Fibroblast of skin of left quadriceps (primary cell): ENCODE measurements around the gene CYP2E1.
"Not testable (repeated sequence)": the region's sequence is repeated elsewhere in the genome, so short reads cannot be mapped to it uniquely, and the experiment has no call there.

Source experiments
- DNase-seq, 2 experiments: peaks; one replicate each; pipeline ENCODE4 v3.0.0-alpha.2; 2013; ENCODE audit warnings: low read depth in 2 of 2

The CYP2E1 gene

DNA sequence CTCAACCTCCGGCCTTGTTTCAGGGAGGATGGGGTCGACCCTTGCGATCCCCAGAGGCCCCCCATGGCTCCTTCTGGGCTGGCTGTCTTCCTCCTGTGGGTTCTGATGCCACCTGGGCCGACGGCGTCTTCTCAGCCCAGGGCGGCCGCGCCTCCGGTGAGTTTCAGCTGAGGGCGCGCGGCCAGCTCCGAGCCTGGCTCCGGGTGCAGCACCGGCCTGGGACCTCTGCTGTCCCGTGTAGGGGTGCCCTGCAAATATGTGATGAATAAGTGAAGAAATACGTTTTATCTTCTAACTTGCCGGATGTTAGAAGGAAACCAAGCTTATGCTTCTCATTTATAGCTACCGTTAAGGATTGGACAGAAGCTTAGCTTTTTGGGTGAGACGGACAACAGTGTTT lies 42.6 kb downstream of the CYP2E1 start:
- not testable (repeated sequence) for DNase-seq

DNA sequence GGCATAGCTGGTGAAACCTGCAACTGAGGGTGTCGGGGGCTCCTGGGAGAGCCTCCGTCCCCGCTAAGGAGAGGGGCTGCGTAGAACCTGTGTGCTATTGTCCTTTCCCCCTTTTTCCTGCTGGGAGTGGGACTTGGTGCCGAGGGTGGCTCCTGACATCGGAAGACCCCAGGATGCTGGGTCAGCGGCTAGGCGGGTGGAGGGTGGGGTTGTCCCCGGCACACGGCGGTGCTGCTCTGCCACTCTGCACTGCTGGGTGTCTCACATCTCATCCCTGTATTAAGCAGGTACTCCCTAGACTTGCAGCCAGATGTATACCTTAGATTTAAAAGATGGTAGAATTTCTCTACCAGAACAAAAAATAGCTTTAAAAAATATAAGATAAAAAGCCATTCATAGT lies 44.9 kb downstream of the CYP2E1 start:
- not testable (repeated sequence) for DNase-seq

DNA sequence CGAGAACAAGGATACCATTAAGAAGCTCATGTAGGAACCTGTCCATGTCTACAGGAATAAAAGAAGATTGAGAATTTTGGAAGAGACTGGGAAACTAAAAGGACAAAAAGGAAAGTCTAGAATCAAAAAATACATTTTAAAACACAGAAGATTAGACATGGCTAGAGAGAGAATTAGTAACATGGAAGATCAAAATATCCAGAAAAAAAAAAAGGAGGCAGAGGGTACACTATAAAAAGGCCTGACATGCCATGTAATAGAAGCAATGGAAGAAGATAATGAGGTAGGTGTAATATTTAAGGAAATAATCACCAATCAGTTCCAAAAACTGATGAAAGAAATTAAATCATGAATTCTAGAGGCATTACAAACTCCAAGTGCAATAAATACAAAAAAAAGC lies 46.3 kb downstream of the CYP2E1 start:
- not testable (repeated sequence) for DNase-seq

DNA sequence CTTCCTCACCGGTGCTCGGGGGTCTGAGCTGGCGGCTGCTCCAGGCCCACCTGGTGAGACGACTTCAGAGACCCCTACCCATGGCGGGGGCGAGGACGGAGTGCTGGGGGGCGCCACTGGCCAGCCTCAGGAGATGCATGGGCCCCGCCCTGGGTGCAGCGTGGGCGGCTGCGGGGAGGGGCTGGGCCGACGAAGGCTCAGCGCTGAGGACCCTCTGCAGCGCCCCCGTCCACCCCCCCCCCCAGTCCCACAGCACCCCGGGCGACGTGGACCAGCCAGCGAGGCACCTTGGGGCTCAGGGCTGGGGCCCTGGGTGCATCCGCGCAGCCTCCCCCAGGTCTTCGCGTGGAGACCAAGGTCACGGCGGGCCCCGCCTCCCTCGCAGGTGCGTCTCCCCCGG lies 49.9 kb downstream of the CYP2E1 start:
- not testable (repeated sequence) for DNase-seq
